HG03103 (cell line): Measurements from ENCODE around the gene UBE2D3.

Source experiments
- ATAC-seq: cut with Tn5 transposase; IDR thresholded peaks from one replicate; pipeline ENCODE4 v1.9.1; 2021; ENCODE audit warnings: low read depth; ENCODE audit not compliant: unreplicated experiment

The UBE2D3 gene

DNA sequence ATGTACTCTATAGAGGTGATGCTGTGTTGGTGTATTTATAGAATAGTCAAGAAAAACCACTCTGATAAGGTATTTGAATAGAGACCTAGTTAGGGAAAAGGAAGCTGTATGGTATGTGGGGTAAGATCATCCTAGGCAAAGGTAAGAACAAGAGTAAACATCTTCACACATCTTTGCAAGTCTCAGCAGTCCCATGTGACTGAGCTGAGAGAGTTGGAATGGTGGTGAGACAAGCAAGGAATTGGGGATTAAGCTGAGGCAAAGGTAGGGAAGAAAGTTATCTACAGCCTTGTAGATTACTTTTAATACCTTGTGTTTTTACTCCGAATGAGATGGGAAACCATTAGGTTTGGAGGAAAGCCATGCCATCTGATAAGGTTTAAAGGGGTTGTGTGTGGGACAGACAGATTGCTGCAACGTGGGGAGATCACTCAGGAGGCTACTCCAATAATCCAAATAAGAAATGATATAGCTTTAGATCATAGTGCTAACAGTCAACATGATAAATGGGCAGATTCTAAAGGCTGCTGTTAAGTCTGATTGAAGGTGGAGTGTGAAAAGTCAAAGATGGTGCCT lies 34.9 kb downstream of the UBE2D3 start:
- ATAC-seq, result no peak

DNA sequence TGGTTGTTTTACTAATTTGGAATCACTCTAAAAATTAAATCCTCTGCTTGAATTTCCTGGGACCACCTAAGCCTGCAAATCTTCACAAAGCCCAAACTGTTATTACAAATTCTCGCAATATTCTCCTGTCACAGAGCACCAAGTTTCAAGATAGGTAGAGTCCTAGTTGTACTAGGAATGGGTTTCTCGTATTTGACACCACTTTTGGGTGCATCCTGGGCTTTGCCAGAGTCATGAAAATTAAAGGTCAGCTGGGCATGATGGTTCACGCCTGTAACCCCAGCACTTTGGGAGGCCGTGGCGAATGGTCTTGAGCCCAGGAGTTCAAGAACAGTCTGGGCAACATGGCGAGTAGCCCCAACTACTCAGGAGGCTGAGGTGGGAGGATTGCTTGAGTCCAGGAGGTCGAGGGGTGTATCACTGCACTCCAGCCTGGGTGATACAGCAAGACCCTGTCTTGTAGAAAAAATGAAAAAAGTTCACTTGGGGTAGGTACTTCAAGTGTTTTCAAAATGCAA lies 36.0 kb downstream of the UBE2D3 start:
- ATAC-seq, result no peak

- ATAC-seq, result no peak
Measured at GRCh38 chr4:102789317-102789717, 38.0 kb downstream of the UBE2D3 start.

DNA sequence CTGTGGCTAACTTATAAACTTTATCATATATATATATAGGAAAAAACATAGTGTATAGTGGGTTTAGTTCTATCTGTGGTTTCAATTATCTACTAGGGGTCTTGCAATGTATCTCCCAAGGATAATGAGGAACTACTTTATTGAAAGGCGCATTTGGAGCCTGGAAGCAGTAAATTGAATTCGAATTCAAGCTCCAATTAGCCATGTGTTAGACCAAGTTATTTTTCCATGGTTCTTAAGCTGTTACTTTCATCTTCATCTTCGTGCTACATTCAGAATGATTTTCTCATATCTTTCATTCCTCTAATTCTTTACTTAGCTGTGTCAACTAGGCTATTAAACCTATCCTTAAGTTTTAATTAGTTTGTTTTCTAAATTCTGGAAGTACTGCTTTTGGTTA lies 39.4 kb downstream of the UBE2D3 start:
- ATAC-seq, result no peak

- no peak for ATAC-seq
Measured at GRCh38 chr4:102787096-102787881, 40.1 kb downstream of the UBE2D3 start.

GRCh38 chr4:102786279-102786678 lies 41.1 kb downstream of the UBE2D3 start:
- ATAC-seq, result no peak

GRCh38 chr4:102783006-102783405 lies 44.3 kb downstream of the UBE2D3 start:
- ATAC-seq, result no peak

DNA sequence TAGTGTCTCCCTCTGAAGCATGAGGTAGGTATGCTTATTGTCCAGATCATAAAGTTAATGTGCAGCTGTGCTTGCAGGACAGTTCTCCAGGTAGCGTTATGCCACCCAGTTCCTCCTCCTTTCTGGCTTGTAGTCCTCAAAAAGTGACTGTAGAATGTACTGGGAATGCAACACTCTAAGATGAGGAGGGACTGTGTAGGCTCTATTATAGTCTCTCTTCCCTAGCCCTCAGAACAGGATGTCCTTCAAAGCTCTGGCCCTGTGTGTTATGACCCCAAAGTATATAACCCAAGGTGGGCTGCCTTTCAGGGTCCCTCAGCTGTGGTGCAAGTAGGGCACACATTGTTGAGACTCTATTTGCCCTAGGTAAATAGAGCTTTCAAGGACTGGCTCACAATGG lies 45.8 kb downstream of the UBE2D3 start:
- no peak for ATAC-seq

GRCh38 chr4:102780476-102781144 lies 46.7 kb downstream of the UBE2D3 start:
- ATAC-seq, result no peak

- no peak for ATAC-seq
Measured at GRCh38 chr4:102779204-102779603, 48.1 kb downstream of the UBE2D3 start.

DNA sequence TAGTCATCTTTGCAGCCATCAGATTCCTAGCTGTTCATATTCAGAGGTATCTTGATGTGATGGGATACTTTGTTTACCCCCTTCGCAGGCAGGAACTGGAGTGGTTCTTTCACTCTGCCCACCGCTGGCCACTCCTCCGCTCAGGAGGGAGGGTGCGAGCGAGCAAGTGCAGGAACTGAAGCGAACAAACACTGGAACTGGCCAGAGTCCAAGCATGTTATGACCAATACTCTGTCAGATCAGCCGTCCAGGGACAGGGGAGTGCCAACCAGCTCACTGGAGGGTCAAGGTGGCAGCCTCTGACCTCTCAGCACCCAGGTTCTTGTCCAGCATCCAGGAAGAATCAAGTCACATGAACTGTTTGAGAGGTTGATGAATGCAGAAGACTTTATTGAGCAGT lies 48.6 kb downstream of the UBE2D3 start:
- no peak for ATAC-seq

- ATAC-seq, result no peak
Measured at GRCh38 chr4:102775805-102776204, 51.5 kb downstream of the UBE2D3 start.

DNA sequence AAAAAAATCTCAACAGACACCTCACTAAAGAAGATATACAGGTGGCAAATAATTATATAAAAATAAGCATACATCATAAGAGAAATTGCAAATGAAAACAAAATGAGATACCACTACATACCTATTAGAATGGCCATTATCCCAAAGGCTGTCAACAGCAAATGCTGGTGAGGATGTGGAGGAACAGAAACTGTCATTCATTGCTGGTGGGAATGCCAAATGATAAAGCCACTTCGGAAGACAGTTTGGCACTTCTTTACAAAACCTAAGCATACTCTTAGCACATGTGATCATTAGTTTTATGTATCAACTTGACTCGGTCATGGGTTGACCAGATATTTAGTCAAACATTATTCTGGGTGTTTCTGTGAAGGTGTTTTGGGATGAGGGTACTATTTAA lies 53.1 kb downstream of the UBE2D3 start:
- ATAC-seq, result no peak

GRCh38 chr4:102772738-102773340 lies 54.5 kb downstream of the UBE2D3 start:
- no peak for ATAC-seq

DNA sequence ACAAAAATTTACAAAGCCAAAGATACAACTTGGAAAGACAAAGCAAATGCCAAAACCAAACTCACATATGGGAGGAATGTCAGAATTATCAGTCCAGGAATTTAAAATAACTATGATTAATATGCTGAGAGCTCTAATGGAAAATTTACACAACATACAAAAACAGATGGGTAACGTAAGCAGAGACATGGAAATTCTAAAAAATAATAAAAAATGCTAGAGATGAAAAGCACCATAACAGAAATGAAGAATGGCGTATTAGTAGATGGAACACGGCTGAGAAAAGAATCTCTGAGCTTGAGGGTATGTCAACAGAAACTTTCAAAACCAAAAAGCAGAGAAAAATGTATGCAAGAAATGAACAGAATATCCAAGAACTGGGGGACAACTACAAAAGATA lies 62.5 kb downstream of the UBE2D3 start:
- ATAC-seq, result no peak

DNA sequence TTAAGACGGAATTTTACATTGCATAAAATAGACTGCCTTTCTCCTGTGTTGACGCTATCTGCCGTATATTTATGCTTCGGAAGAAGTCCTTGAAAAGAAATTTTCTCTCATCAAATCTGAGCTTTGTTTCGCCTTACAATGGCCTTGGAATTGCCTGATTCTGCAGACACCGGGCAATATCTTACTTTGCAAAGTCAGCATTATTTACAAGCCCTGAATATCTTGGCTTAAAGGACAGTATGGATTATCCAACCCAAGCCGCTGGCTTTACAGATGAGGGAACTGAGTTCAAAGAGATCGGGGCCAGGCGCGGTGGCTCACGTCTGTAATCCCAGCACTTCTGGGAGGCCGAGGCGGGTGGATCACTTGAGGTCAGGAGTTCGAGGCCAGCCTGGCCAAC lies 65.4 kb downstream of the UBE2D3 start:
- no peak for ATAC-seq

DNA sequence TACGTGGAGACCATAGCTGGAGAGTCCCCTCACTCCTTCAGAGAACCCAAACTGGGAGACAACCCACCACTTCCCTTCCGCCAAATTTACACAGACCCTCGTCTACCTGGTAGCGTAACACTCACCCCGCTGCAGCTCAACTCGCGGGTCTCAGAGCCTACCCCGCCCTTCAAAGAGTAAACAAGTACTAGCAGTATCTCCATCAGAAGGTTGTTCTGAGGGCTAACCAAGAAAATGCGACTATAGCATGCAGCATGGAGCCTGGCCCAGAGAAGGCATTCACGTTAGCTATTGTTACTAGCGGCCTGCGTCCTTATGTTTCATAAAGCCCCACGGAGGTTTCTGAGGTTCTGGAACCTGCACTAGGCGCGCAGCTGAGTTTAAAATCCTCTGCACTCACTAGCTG lies 66.1 kb downstream of the UBE2D3 start:
- peak; percentile 9 for ATAC-seq

DNA sequence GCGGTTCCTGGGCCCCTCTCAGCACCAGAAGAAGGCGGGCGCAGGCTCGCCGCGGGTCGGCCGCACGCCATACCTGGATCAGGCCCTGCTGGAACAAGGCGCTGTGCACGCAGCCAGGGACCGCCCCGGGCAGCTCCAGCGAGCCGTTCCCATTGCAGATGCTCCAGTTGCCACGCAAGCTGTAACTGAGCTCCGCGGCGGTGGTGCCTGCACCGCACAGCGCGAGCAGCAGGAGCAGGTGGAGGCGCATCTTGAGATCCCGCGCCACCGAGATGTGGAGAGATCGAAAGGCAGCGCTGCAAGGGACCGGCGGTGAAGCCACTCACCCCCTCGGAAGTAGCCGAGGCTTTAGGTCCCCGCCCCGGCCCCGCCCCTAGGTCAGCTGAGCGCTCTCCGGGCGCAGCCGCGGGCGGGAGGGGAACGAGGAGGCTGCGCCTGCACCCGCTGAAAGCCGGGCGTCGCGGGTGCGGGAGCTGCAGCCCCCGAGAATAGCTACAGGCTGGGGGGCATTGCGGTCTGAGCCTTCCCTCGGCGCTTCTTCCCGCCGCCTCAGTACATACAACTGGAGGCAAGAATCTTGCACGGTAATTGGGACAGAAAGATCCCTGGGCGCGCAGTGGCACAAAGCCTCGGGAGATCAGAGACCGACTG lies 66.6 kb downstream of the UBE2D3 start, which contains the start of gene MANBA:
MANBA (minus strand) TSS at position 324 of the 651 bp plus-strand sequence; CDS start at position 250, 74 bp downstream.
- ATAC-seq, result peak; percentile 84

DNA sequence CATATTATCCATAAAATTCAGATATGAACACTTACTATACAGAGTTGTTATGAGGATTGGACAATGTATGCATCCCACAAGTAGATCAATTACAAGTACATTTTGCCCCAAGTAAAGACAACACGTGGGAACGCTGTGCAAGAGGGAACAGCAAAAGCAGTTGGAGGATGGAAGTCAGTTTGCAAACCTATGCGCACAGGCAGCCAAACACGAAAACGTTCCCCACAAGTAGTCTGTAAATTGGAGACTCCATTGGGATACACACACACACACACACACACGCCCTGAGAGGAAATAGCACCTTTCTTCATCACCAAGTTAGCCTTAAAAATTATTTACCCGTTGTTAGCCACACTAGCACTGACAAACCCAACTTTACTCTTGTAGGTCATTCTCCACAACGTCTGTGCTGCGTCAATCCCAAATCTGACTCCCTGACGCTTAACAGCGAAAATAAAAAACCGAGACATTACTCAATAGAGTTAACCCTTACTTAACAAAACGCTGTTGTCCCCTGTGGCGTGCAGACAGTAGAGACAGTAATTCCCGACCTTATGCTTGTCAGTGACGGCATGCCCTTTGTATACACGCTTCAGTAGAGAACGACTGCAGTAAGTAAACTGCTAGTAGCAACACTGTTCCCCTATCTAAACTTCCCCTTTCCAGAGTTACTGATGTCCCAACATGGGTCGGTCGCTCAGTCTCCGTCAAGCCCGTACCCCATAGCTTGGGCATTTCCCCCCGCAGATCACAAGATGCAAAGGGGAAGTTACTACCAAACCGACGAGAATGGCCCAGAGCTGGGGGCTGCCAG lies 67.3 kb downstream of the UBE2D3 start:
- peak; percentile 47 for ATAC-seq
